NCI-H1930 (cell line): ENCODE data around the gene MAPK4.

Source experiments
- DNase-seq, 2 experiments: peaks; one replicate each; lab custom pipeline; 2025; lab: John Stamatoyannopoulos, UW

MAPK4 gene

GRCh38 chr18:50624981-50625380 is 65.1 kb downstream of the MAPK4 start:
- no peak for DNase-seq

- DNase-seq, result no peak
Observed at GRCh38 chr18:50626317-50626716, 66.4 kb downstream of the MAPK4 start.

GRCh38 chr18:50627594-50628532 is 68.0 kb downstream of the MAPK4 start:
- no peak for DNase-seq

- DNase-seq, result no peak
Observed at GRCh38 chr18:50628533-50628905, 68.6 kb downstream of the MAPK4 start.

- peak; percentile 1 to 47 for DNase-seq
Observed at GRCh38 chr18:50629148-50629631, 69.3 kb downstream of the MAPK4 start.

- DNase-seq, result no peak
Observed at GRCh38 chr18:50630895-50631294, 71.0 kb downstream of the MAPK4 start.

- no peak for DNase-seq
Observed at GRCh38 chr18:50632895-50633515, 73.1 kb downstream of the MAPK4 start.

- no peak for DNase-seq
Observed at GRCh38 chr18:50633992-50634391, 74.1 kb downstream of the MAPK4 start.

GRCh38 chr18:50636366-50637057 is 76.6 kb downstream of the MAPK4 start:
- no peak for DNase-seq

GRCh38 chr18:50638016-50638883 is 78.4 kb downstream of the MAPK4 start:
- no peak for DNase-seq

GRCh38 chr18:50638884-50639420 is 79.1 kb downstream of the MAPK4 start:
- DNase-seq, result no peak

- no peak for DNase-seq
Observed at GRCh38 chr18:50639711-50640110, 79.8 kb downstream of the MAPK4 start.

- DNase-seq, result no peak
Observed at GRCh38 chr18:50642439-50642838, 82.6 kb downstream of the MAPK4 start.

- DNase-seq, result no peak
Observed at GRCh38 chr18:50644146-50644545, 84.3 kb downstream of the MAPK4 start.

GRCh38 chr18:50644807-50645206 is 84.9 kb downstream of the MAPK4 start:
- DNase-seq, result no peak

- DNase-seq, result no peak
Observed at GRCh38 chr18:50647237-50647636, 87.3 kb downstream of the MAPK4 start.

- DNase-seq, result no peak
Observed at GRCh38 chr18:50647792-50648191, 87.9 kb downstream of the MAPK4 start.

GRCh38 chr18:50649821-50650220 is 89.9 kb downstream of the MAPK4 start:
- no peak for DNase-seq

- DNase-seq, result no peak
Observed at GRCh38 chr18:50651334-50651733, 91.4 kb downstream of the MAPK4 start.

- no peak for DNase-seq
Observed at GRCh38 chr18:50653402-50654093, 93.7 kb downstream of the MAPK4 start.

- no peak for DNase-seq
Observed at GRCh38 chr18:50654211-50654610, 94.3 kb downstream of the MAPK4 start.
